CD14-positive monocyte (primary cell): ENCODE results near the gene MYRFL. TPM values are rescaled to one million over a fixed set of nuclear protein-coding genes. Genes with fewer than 3 reads are reported as not detected.

ENCODE experiments used
- DNase-seq, 3 donors: peaks; one replicate each; pipeline ENCODE4 v3.0.0-alpha.2; 2011 to 2022
- H2AFZ ChIP-seq: 2 replicates; pipeline ENCODE4 v1.6.0; 2012; ENCODE audit warnings: mild to moderate bottlenecking, low read depth, low read length, inconsistent platforms; ENCODE audit not compliant: insufficient read depth, poor library complexity, severe bottlenecking
- H3K27ac ChIP-seq, 2 donors: 1 replicate in 1 of 2; 2 replicates in 1 of 2; pipeline ENCODE4 v1.5.1; 2012 to 2013; ENCODE audit warnings: low read length in 2 of 2, control low read depth in 1 of 2, inconsistent platforms in 1 of 2, low read depth in 1 of 2, mild to moderate bottlenecking in 1 of 2
- H3K27me3 ChIP-seq, 2 donors: one replicate each; pipeline versions ENCODE4 v1.6.0 to v1.6.1; 2011 to 2013; ENCODE audit warnings: low read length in 2 of 2; ENCODE audit not compliant: control insufficient read depth in 2 of 2, insufficient read depth in 2 of 2
- H3K36me3 ChIP-seq, 2 donors: replicated peaks in 1 of 2; 1 replicate in 1 of 2; 2 replicates in 1 of 2; pipeline versions ENCODE4 v1.5.1 to v1.6.1; 2012 to 2013; ENCODE audit warnings: low read length in 2 of 2, control low read depth in 1 of 2, inconsistent platforms in 1 of 2, mild to moderate bottlenecking in 1 of 2; ENCODE audit not compliant: insufficient read depth in 2 of 2, control insufficient read depth in 1 of 2
- H3K4me1 ChIP-seq, 2 donors: 1 replicate in 1 of 2; 2 replicates in 1 of 2; pipeline versions ENCODE4 v1.5.1 to v1.6.1; 2012 to 2013; ENCODE audit warnings: low read length in 2 of 2, control low read depth in 1 of 2, inconsistent platforms in 1 of 2, mild to moderate bottlenecking in 1 of 2, moderate library complexity in 1 of 2; ENCODE audit not compliant: insufficient read depth in 2 of 2, control insufficient read depth in 1 of 2
- H3K4me2 ChIP-seq: replicated peaks from 2 replicates; pipeline ENCODE3; 2012; ENCODE audit warnings: low read length, moderate library complexity, mild to moderate bottlenecking; ENCODE audit not compliant: poor library complexity, severe bottlenecking; ENCODE audit errors: extremely low read depth
- H3K4me3 ChIP-seq, 3 experiments: fragments of 200-600 bp in 1 of 3; sonication (generic) in 1 of 3; replicated peaks in 1 of 3; 1 replicate in 2 of 3; 2 replicates in 1 of 3; pipeline ENCODE4 v1.5.1; 2011 to 2013; ENCODE audit warnings: low read length in 3 of 3, mild to moderate bottlenecking in 3 of 3, control low read depth in 2 of 3, low read depth in 2 of 3, inconsistent platforms in 1 of 3, moderate library complexity in 1 of 3
- H3K79me2 ChIP-seq: 2 replicates; pipeline ENCODE4 v1.6.0; 2012; ENCODE audit warnings: mild to moderate bottlenecking, control low read depth, inconsistent platforms, low read length, moderate library complexity; ENCODE audit not compliant: insufficient read depth
- H3K9ac ChIP-seq: 2 replicates; pipeline ENCODE4 v1.6.0; 2017; ENCODE audit warnings: low read length, mild to moderate bottlenecking; ENCODE audit not compliant: insufficient read depth, poor library complexity, severe bottlenecking
- H3K9me3 ChIP-seq, 2 donors: replicated peaks in 1 of 2; 1 replicate in 1 of 2; 2 replicates in 1 of 2; pipeline versions ENCODE4 v1.5.1 to v1.6.1; 2012 to 2013; ENCODE audit warnings: low read length in 2 of 2, control low read depth in 1 of 2; ENCODE audit not compliant: control insufficient read depth in 1 of 2, insufficient read depth in 1 of 2
- H4K20me1 ChIP-seq: 2 replicates; pipeline ENCODE4 v1.6.0; 2012; ENCODE audit warnings: mild to moderate bottlenecking, low read length, control low read depth, moderate library complexity; ENCODE audit not compliant: insufficient read depth
- H3K27ac Mint-ChIP-seq, 7 donors: one replicate each; pipeline ENCODE4 v1.8.0; 2020; ENCODE audit warnings: mild to moderate bottlenecking in 7 of 7, mixed read lengths in 7 of 7, moderate library complexity in 6 of 7, inconsistent platforms in 2 of 7
- H3K27me3 Mint-ChIP-seq, 3 donors: one replicate each; pipeline ENCODE4 v1.8.0; 2021 to 2022; ENCODE audit warnings: low read depth in 3 of 3, mild to moderate bottlenecking in 3 of 3, mixed read lengths in 3 of 3, moderate library complexity in 3 of 3, inconsistent platforms in 1 of 3
- H3K36me3 Mint-ChIP-seq, 2 donors: one replicate each; pipeline ENCODE4 v1.8.0; 2020; ENCODE audit warnings: mixed read lengths in 2 of 2, inconsistent platforms in 1 of 2, mild to moderate bottlenecking in 1 of 2
- H3K4me1 Mint-ChIP-seq: one replicate; pipeline ENCODE4 v1.8.0; 2020; ENCODE audit warnings: mild to moderate bottlenecking, mixed read lengths
- H3K4me3 Mint-ChIP-seq, 2 donors: one replicate each; pipeline ENCODE4 v1.8.0; 2020; ENCODE audit warnings: mild to moderate bottlenecking in 2 of 2, mixed read lengths in 2 of 2, moderate library complexity in 1 of 2
- H3K9me3 Mint-ChIP-seq, 7 donors: one replicate each; pipeline ENCODE4 v1.8.0; 2020 to 2022; ENCODE audit warnings: mixed read lengths in 7 of 7, mild to moderate bottlenecking in 6 of 7, moderate library complexity in 6 of 7, inconsistent platforms in 2 of 7
- CTCF ChIP-seq: fragments of 200-600 bp; IDR thresholded peaks from one replicate; pipeline ENCODE4 v1.8.0; 2022; ENCODE audit warnings: antibody characterized with exemption, mild to moderate bottlenecking
- WGBS: methylation state at CpG from one replicate; pipeline ENCODE4 v1.1.5; 2013; ENCODE audit warnings: missing lambda C conversion rate; ENCODE audit not compliant: insufficient coverage; 5-methylcytosine and 5-hydroxymethylcytosine counted together
- intact Hi-C, 2 donors: fragments of 100-400 bp; cut with micrococcal nuclease; formaldehyde crosslinking; loops; one replicate each; pipeline versions ENCODE4 v1.15.0 to v1.15.1; 2023
- polyA plus RNA-seq, 3 donors: library from polyadenylated mRNA; depleted of rRNA in 1 of 3; unstranded in 2 of 3; stranded (reverse) in 1 of 3; fragments of 300-500 nt in 2 of 3; fragments of >200 nt in 1 of 3; fragmentation: Illumina TruSeq in 2 of 3; gene quantifications; 1 replicate in 2 of 3; 2 replicates in 1 of 3; pipeline ENCODE4 v1.2.3, GENCODE V29; 2012 to 2021

MYRFL gene
- polyA plus RNA-seq, 3 donors, result not detected

- Histone ChIP-seq H3K79me2 (no peaks in the 10 kb centered on the region), H2AFZ (peak overlapping the region; percentile 72), H3K9me3 (no peaks in the 10 kb centered on the region), H3K27ac (no peak overlapping the region), H3K4me3 (no peak overlapping the region), H3K4me1 (peaks cover 4 to 7% of the 10 kb centered on the region in 2 donors), H3K36me3 (no peaks in the 10 kb centered on the region), H3K4me2 (peak overlapping the region; percentile 33), H3K9ac (no peak overlapping the region), H4K20me1 (no peaks in the 10 kb centered on the region), H3K27me3 (no peaks in the 10 kb centered on the region)
- WGBS, result 59% methylated on average over 12 of the region's 23 CpGs
- TF ChIP-seq CTCF, result peak; percentile 90
- Mint-ChIP-seq H3K27ac (no peak overlapping the region), H3K4me3 (peak overlapping the region; percentile 5 to 13), H3K4me1 (peaks cover 8% of the 10 kb centered on the region), H3K9me3 (no peaks in the 10 kb centered on the region), H3K36me3 (no peaks in the 10 kb centered on the region), H3K27me3 (peaks cover 4 to 10% (median 9%) of the 10 kb centered on the region in 3 donors)
- intact Hi-C loops, result loop anchor here (2.0 to 5.0 kb wide), 3 partner anchors 698 to 853 kb away; no protein-coding TSS in a partner anchor
- peak; percentile 46 to 60 (median 60) for DNase-seq
Observed at GRCh38 chr12:69879007-69879960, 54.3 kb downstream of the MYRFL start.

GRCh38 chr12:69880571-69880970 lies 55.5 kb downstream of the MYRFL start:
- no peak overlapping the region for H3K4me2 ChIP-seq
- H3K27ac ChIP-seq, result no peak overlapping the region
- no peaks in the 10 kb centered on the region for H3K79me2 ChIP-seq
- no peak overlapping the region for H3K9ac ChIP-seq
- no peak overlapping the region for H3K27ac Mint-ChIP-seq
- H3K36me3 ChIP-seq, result no peaks in the 10 kb centered on the region
- H3K36me3 Mint-ChIP-seq, result no peaks in the 10 kb centered on the region
- intact Hi-C loops, result loop anchor here in 1 of 2 donors (5.0 kb wide), 1 partner anchor 842 kb away; no protein-coding TSS in a partner anchor
- H3K4me3 Mint-ChIP-seq, result no peak overlapping the region
- DNase-seq, result no peak
- peaks cover 20% of the 10 kb centered on the region for H3K4me1 Mint-ChIP-seq
- TF ChIP-seq CTCF, result no peak
- no peaks in the 10 kb centered on the region for H3K27me3 ChIP-seq
- WGBS, result 90% methylated on average over 2 of the region's 4 CpGs
- no peak overlapping the region for H3K4me3 ChIP-seq
- peaks cover 4 to 10% (median 9%) of the 10 kb centered on the region in 3 donors for H3K27me3 Mint-ChIP-seq
- H3K9me3 Mint-ChIP-seq, result no peaks in the 10 kb centered on the region
- H3K4me1 ChIP-seq, result peaks cover 17 to 20% of the 10 kb centered on the region in 2 donors
- no peak overlapping the region for H2AFZ ChIP-seq
- no peaks in the 10 kb centered on the region for H3K9me3 ChIP-seq
- H4K20me1 ChIP-seq, result no peaks in the 10 kb centered on the region
